Left kidney (tissue), 8 donors: ENCODE measurements around the gene IARS2. TPM values are rescaled to one million over a fixed set of nuclear protein-coding genes. Genes with fewer than 3 reads are reported as not detected.
"Not testable (repeated sequence)": the region's sequence is repeated elsewhere in the genome, so short reads cannot be mapped to it uniquely, and the experiment has no call there.

Source experiments
- DNase-seq: peaks from one replicate; pipeline ENCODE4 v3.0.0-alpha.2; 2013
- long read RNA-seq, 8 donors: transcript quantifications; one replicate each; lab custom pipeline, GENCODE V29; 2026
- polyA plus RNA-seq: library from polyadenylated mRNA; unstranded; fragments of 120-200 nt; gene quantifications from one replicate; pipeline ENCODE4 v1.2.1, GENCODE V29; 2013; ENCODE audit not compliant: insufficient read length

IARS2 gene
- polyA plus RNA-seq, result 97.4 TPM
- long read RNA-seq, donor 1, transcript IARS2-201 (23 exons, 3,560 nt), result major isoform, 17 of 56 reads
- long read RNA-seq, donor 1, partial matches to known transcripts, result 38 of 56 reads
- long read RNA-seq, donor 1, other reads (novel, unspliced or antisense), result 0 of 56 reads
- long read RNA-seq, donor 2, transcript IARS2-201 (23 exons, 3,560 nt), result major isoform, 12 of 38 reads
- long read RNA-seq, donor 2, partial matches to known transcripts, result 26 of 38 reads
- long read RNA-seq, donor 2, other reads (novel, unspliced or antisense), result 0 of 38 reads
- long read RNA-seq, donor 3, partial matches to known transcripts, result 11 of 13 reads
- long read RNA-seq, donor 3, other reads (novel, unspliced or antisense), result 0 of 13 reads
- long read RNA-seq, donor 4, partial matches to known transcripts, result 8 of 8 reads
- long read RNA-seq, donor 4, other reads (novel, unspliced or antisense), result 0 of 8 reads
- long read RNA-seq, donor 5, transcript IARS2-201 (23 exons, 3,560 nt), result major isoform, 25 of 75 reads
- long read RNA-seq, donor 5, partial matches to known transcripts, result 48 of 75 reads
- long read RNA-seq, donor 5, other reads (novel, unspliced or antisense), result 0 of 75 reads
- long read RNA-seq, donor 6, transcript IARS2-201 (23 exons, 3,560 nt), result major isoform, 15 of 49 reads
- long read RNA-seq, donor 6, partial matches to known transcripts, result 33 of 49 reads
- long read RNA-seq, donor 6, other reads (novel, unspliced or antisense), result 0 of 49 reads
- long read RNA-seq, donor 7, transcript IARS2-201 (23 exons, 3,560 nt), result major isoform, 19 of 37 reads
- long read RNA-seq, donor 7, partial matches to known transcripts, result 18 of 37 reads
- long read RNA-seq, donor 7, other reads (novel, unspliced or antisense), result 0 of 37 reads
- long read RNA-seq, donor 8, transcript IARS2-201 (23 exons, 3,560 nt), result major isoform, 9 of 20 reads
- long read RNA-seq, donor 8, partial matches to known transcripts, result 11 of 20 reads
- long read RNA-seq, donor 8, other reads (novel, unspliced or antisense), result 0 of 20 reads

GRCh38 chr1:220094016-220094911 is at the start of gene IARS2:
Gene IARS2, plus strand, starts transcription at chr1:220094132. Its CDS starts 85 bp downstream, at chr1:220094217.
- DNase-seq, result peak; percentile 82

- DNase-seq, result no peak
Measured at GRCh38 chr1:220044678-220045355, 49.1 kb upstream of the IARS2 start.

- peak; percentile 0 for DNase-seq
Measured at GRCh38 chr1:220045356-220046051, 48.4 kb upstream of the IARS2 start.

DNA sequence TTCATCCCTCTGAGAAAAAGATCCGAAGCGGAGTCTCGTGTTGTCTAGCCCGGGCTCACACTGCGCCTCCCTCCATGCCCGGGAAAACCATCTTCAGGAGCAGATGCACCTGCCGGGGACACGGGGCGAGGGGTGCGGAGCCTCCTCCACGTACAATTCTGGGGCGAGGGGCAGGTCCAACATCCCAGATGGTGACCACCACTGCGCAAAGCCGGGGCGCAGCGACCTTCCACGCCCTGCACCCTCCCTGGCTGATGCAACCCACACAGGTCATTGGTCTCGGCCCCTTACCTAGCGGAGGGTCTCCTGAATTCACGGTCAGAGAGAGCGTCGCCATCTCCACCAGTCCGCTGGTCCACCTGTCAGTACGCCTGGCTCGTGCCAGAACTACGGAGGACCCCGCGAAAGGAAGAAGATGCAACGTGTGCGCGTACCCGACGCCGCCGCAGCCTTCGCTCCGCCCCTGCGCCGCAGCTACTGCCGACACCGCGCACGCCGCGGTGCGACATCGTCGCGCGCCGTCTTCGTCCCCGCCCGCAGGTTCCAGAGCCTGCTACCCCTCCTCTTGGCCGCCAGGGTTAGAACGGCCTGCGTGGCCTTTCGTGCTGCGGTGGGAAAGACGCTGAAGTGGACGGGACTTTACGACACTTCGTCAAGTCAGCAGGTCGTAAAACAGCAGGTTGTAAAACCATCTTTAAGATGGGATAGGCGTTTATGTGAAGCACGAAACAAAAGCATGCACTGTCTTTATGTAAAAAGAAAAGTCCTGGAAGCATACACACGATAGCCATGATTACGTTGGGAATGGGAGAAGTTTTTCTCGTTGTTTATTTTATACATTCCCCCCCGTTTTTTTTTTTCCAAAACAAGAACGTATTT is 47.6 kb upstream of the IARS2 start, which contains the start of gene EPRS1:
TSS of gene EPRS1 (minus strand) at position 454 of the 879 bp plus-strand sequence. CDS start at position 337, 117 bp downstream.
- peak; percentile 91 for DNase-seq

GRCh38 chr1:220056374-220056773 is 37.6 kb upstream of the IARS2 start:
- DNase-seq, result no peak

GRCh38 chr1:220060876-220061275 is 33.1 kb upstream of the IARS2 start:
- no peak for DNase-seq

GRCh38 chr1:220062629-220063028 is 31.3 kb upstream of the IARS2 start:
- DNase-seq, result no peak

GRCh38 chr1:220067269-220068204 is 26.4 kb upstream of the IARS2 start:
- DNase-seq, result no peak

DNA sequence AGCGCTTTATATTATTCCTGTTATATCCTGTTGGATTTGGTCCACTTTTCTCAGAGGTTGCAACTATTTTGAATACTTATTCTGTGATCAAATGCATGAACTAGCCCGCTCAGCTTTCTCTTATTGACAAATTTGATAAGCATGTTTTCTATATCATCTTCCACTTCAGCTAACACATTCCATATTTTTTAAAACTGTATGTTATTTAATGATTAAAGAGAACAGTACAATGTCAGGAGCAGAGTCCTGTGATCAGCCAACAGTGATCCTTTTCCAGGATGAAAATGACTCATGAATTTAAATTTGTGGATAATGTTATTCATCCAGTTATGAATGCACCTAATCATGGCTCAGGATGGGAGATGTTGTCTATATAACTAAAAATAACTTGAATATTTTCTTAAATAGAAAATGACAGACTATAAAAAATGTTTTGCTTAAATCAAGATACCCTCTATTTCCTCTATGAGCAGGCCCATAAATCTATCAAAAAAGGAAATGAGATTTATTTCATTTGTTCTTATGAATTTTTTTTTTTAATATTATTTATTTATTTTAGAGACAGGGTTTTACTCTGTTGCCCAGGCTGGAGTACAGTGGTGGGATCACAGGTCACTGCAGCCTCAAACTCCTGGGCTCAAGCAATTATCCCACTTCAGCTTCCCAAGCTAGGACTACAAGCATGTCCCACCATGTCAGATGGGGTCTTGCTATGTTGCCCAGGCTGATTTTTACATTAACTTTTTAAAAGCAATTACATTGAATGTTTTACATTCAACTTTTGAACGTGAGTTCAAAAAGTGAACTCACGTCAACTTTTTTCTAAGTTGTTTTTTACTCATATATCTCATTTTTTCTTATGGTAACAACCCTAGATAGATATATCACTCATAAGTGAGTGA is 16.8 kb upstream of the IARS2 start:
- DNase-seq, result no peak

DNA sequence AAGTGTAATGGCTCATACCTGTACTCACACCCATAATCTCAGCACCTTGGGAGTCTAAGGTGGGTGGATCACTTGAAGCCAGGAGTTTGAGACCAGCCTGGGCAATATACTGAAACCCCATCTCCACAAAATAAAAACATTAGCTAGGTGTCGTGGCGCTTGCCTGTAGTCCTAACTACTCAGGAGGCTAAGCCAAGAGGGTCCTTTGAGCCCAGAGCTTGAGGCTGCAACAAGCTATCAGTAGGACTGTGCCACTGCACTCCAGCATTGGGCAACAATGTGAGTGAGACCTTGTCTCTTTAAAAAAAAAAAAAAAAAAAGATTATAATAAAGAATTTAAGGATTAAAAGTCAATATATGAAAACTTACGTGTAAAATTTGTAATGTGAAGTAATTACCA is 16.0 kb upstream of the IARS2 start:
- no peak for DNase-seq

DNA sequence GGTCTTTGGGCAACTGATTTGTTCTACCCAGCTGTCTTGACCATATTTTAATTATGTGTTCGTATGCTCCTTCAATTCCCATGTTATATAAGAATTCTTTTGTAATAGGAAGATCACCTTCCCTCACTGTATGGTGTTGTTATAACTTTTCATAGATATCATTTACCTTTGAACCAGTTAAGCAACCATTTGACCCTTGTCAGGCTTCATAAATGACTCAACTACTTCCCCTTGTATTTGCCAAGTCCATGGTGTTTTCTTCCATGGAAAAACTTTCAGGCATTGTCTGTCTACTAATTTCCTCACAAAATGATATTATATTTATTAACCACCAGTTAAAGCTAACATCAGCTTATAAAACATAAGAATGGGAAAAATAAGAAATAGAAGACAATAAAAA is 9.5 kb upstream of the IARS2 start:
- DNase-seq, result no peak

DNA sequence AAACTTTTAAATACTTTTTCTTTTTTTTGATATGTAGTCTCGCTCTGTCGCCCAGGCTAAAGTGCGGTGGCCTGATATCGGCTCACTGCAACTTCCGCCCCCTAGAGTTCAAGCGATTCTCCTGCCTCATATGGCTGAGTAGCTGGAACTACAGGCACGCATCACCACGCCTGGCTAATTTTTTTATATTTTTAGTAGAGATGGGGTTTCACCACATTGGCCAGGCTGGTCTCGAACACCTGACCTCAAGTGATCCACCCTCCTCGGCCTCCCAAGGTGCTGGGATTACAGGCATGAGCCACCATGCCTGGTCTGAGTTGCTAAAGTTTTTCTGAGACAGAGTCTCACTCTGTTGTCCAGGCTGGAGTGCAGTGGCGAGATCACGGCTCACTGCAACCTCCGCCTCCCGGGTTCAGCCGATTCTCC is 7.7 kb upstream of the IARS2 start:
- DNase-seq, result not testable (repeated sequence)

- peak; percentile 98 for DNase-seq
Measured at GRCh38 chr1:220089650-220090556, 4.0 kb upstream of the IARS2 start, which contains the start of gene BPNT1. Gene BPNT1, minus strand, starts transcription at chr1:220089788. Its CDS starts 9,942 bp downstream, at chr1:220079846.

DNA sequence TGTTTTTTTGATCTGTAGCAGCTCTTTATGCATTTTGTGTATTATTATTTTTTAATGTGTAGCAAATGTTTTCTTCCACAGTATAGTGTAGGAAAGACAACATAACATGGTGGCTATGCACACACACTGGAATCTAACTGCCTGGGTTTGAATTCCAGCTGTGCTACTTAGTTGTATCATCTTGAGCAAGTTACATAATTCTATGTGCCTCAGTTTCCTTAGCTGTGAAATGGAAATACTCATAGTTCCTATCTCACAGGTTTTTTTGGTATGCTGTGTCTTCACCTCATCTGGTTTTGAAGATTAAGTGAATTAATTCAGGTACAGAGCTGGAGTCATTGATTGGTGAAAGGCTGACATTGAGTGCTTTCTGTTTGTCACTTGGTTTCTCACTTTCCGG is 1.2 kb upstream of the IARS2 start:
- DNase-seq, result no peak

- peak; percentile 4 for DNase-seq
Measured at GRCh38 chr1:220093361-220094015, 444 bp upstream of the IARS2 start.
